Stomach (tissue), 4 donors: ENCODE measurements around the gene NTRK3.

Source experiments
- CTCF ChIP-seq, 7 experiments: fragments of 450-650 bp in 4 of 7; fragments of 200-600 bp in 3 of 7; sonication (generic) in 3 of 7; IDR thresholded peaks; one replicate each; pipeline ENCODE4 v1.5.1; 2016 to 2019; ENCODE audit warnings: antibody characterized with exemption in 7 of 7, control low read depth in 2 of 7, mild to moderate bottlenecking in 1 of 7
- POLR2A ChIP-seq, 4 donors: fragments of 450-650 bp; IDR thresholded peaks; one replicate each; pipeline ENCODE4 v1.6.1; 2016; ENCODE audit warnings: antibody characterized with exemption in 4 of 4, control low read depth in 2 of 4, mild to moderate bottlenecking in 1 of 4, moderate library complexity in 1 of 4

- TF ChIP-seq POLR2A (IDR thresholded peaks at IDR 0.05): no peak
- no peak for TF ChIP-seq CTCF (IDR thresholded peaks at IDR 0.05)
Measured at GRCh38 chr15:88299497-88299896, 43.0 kb upstream of the NTRK3 start.
